GM10248 (cell line): Measurements from ENCODE around the gene CDON.

ENCODE experiments used
- CTCF ChIA-PET: fragments of 300-600 bp; sonication (Branson Sonifier 250); formaldehyde crosslinking; extraction: SDS; loops from one replicate; lab custom pipeline; 2021; ENCODE audit warnings: antibody characterized with exemption; lab: Yijun Ruan, JAX
- POLR2A ChIA-PET: fragments of 350-650 bp; sonication (Branson Sonifier 250); formaldehyde crosslinking; extraction: SDS; loops from one replicate; lab custom pipeline; 2020; ENCODE audit warnings: antibody characterized with exemption; lab: Yijun Ruan, JAX
- DNase-seq: peaks from one replicate; pipeline ENCODE4 v3.0.0; 2012; ENCODE audit errors: extremely low spot score
- CTCF ChIP-seq: IDR thresholded peaks from 2 replicates; pipeline ENCODE4 v1.5.1; 2012; ENCODE audit warnings: mild to moderate bottlenecking, low read depth; ENCODE audit errors: extremely low read depth, missing control alignments, control extremely low read depth

CDON gene

GRCh38 chr11:126059238-126059781 lies 3.4 kb downstream of the CDON start:
- CTCF ChIA-PET: no interaction called here
- POLR2A ChIA-PET: no interaction called here
- no peak for TF ChIP-seq CTCF
- no peak for DNase-seq

- no peak for TF ChIP-seq CTCF
- ChIA-PET POLR2A (no interaction called here), CTCF (interaction anchor here (1.0 kb wide), 2 partner anchors 19 to 116 kb away, joined by 3 to 4 read pairs; no protein-coding TSS in a partner anchor)
- DNase-seq: no peak
Measured at GRCh38 chr11:126058105-126058874, 4.4 kb downstream of the CDON start.

GRCh38 chr11:126054882-126055281 lies 7.8 kb downstream of the CDON start:
- no peak for TF ChIP-seq CTCF
- POLR2A ChIA-PET: no interaction called here
- CTCF ChIA-PET: no interaction called here
- DNase-seq: no peak

GRCh38 chr11:126054408-126054807 lies 8.3 kb downstream of the CDON start:
- TF ChIP-seq CTCF: no peak
- ChIA-PET CTCF (no interaction called here), POLR2A (no interaction called here)
- no peak for DNase-seq

GRCh38 chr11:126053415-126054286 lies 9.0 kb downstream of the CDON start:
- ChIA-PET CTCF (no interaction called here), POLR2A (no interaction called here)
- DNase-seq: no peak
- TF ChIP-seq CTCF: no peak

- ChIA-PET POLR2A (interaction anchor here (0.7 kb wide), 1 partner anchor 521 kb away, joined by 3 read pairs; no protein-coding TSS in a partner anchor), CTCF (interaction anchor here (1.2 to 1.3 kb wide), 2 partner anchors 13 to 28 kb away, joined by 3 read pairs; no protein-coding TSS in a partner anchor)
- TF ChIP-seq CTCF: no peak
- DNase-seq: no peak
Measured at GRCh38 chr11:126051117-126051516, 11.5 kb downstream of the CDON start.
